ENCODE measurements around the gene PDE3A. TPM values are rescaled to one million over a fixed set of nuclear protein-coding genes. Genes with fewer than 3 reads are reported as not detected.
A peak's percentile ranks its signal among the peaks of the same experiment; 100 is the strongest.

PDE3A gene
- total RNA-seq, 1 experiment from 2014 or later = 2.8 TPM

GRCh38 chr12:20370866-20371519 is 2.7 kb downstream of the PDE3A start:
- ATAC-seq (no peak), DNase-seq (ENCODE audit: low spot score) (no peak)
- peaks cover 16% of the 10 kb centered on the region for H3K27me3 Mint-ChIP-seq (ENCODE audit: low read depth)
- H3K36me3 Mint-ChIP-seq = no peaks in the 10 kb centered on the region
- no peak overlapping the region for H3K27ac Mint-ChIP-seq
- no peaks in the 10 kb centered on the region for H3K9me3 Mint-ChIP-seq
- peak overlapping the region; percentile 95 for H3K4me3 Mint-ChIP-seq
- peaks cover 23% of the 10 kb centered on the region for H3K4me1 Mint-ChIP-seq
- POLR2A ChIA-PET = interaction anchor here (0.7 kb wide), 1 partner anchor 1219 kb away, joined by 3 read pairs; no protein-coding TSS in a partner anchor
- CTCF ChIA-PET = no interaction called here
- TF ChIP-seq ARID4B (CRISPR knock-in tag; IDR thresholded peaks at IDR 0.05; ENCODE audit: borderline replicate concordance) (no peak), JUN (CRISPR knock-in tag; IDR thresholded peaks at IDR 0.05) (no peak), PREB (CRISPR knock-in tag; IDR thresholded peaks at IDR 0.05; ENCODE audit: borderline replicate concordance) (no peak), ZNF532 (CRISPR knock-in tag; IDR thresholded peaks at IDR 0.05; ENCODE audit: borderline replicate concordance) (no peak), IRF1 (CRISPR knock-in tag; IDR thresholded peaks at IDR 0.05) (no peak), STAT6 (CRISPR knock-in tag; conservative IDR thresholded peaks at IDR 0.05; ENCODE audit: low read depth) (no peak), MAX (CRISPR knock-in tag; IDR thresholded peaks at IDR 0.05) (no peak), KAT7 (CRISPR knock-in tag; IDR thresholded peaks at IDR 0.05; ENCODE audit: borderline replicate concordance) (no peak), GRHL2 (CRISPR knock-in tag; IDR thresholded peaks at IDR 0.05; ENCODE audit: insufficient replicate concordance, severe bottlenecking) (no peak), NFATC4 (CRISPR knock-in tag; IDR thresholded peaks at IDR 0.05) (no peak), FOXP4 (CRISPR knock-in tag; IDR thresholded peaks at IDR 0.05) (no peak), CDX4 (CRISPR knock-in tag; IDR thresholded peaks at IDR 0.05; ENCODE audit: borderline replicate concordance) (no peak), ATF2 (CRISPR knock-in tag; IDR thresholded peaks at IDR 0.05; ENCODE audit: borderline replicate concordance, low read depth) (no peak), ZBTB21 (CRISPR knock-in tag; IDR thresholded peaks at IDR 0.05; ENCODE audit: borderline replicate concordance) (no peak), E2F4 (CRISPR knock-in tag; IDR thresholded peaks at IDR 0.05; ENCODE audit: borderline replicate concordance, low read depth) (no peak)
